GM10266 (cell line): ENCODE measurements around the gene TBC1D19.
"Not testable (repeated sequence)": the region's sequence is repeated elsewhere in the genome, so short reads cannot be mapped to it uniquely, and the experiment has no call there.

Experiments
- DNase-seq: peaks from one replicate; pipeline ENCODE4 v3.0.0; 2012; ENCODE audit errors: extremely low spot score
- TF ChIP-seq, protein P1 (sequence below): IDR thresholded peaks from 2 replicates; pipeline ENCODE4 v1.5.1; 2012; ENCODE audit warnings: mild to moderate bottlenecking, low read depth; ENCODE audit not compliant: control insufficient read depth, insufficient read depth; ENCODE audit errors: missing control alignments

The TBC1D19 gene, protein sequence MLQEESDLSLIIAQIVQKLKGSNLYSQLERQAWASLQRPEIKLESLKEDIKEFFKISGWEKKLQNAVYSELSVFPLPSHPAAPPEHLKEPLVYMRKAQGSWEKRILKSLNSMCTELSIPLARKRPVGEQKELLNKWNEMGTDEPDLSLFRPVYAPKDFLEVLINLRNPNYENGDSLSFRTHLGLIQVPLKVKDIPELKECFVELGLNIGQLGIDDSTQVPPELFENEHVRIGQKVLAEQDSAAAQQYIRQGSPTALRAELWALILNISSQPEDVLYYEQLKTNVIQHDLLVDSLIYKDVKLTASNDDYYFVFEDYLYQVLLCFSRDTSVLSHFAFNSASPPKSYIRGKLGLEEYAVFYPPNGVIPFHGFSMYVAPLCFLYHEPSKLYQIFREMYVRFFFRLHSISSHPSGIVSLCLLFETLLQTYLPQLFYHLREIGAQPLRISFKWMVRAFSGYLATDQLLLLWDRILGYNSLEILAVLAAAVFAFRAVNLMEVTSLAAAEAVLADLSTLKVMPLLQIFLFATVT

GRCh38 chr4:26583865-26584652 is at the start of gene TBC1D19:
Gene TBC1D19 (plus strand): TSS chr4:26584084. CDS start chr4:26584194, 110 bp downstream.
- DNase-seq: peak; percentile 82
- TF ChIP-seq, protein P1, sequence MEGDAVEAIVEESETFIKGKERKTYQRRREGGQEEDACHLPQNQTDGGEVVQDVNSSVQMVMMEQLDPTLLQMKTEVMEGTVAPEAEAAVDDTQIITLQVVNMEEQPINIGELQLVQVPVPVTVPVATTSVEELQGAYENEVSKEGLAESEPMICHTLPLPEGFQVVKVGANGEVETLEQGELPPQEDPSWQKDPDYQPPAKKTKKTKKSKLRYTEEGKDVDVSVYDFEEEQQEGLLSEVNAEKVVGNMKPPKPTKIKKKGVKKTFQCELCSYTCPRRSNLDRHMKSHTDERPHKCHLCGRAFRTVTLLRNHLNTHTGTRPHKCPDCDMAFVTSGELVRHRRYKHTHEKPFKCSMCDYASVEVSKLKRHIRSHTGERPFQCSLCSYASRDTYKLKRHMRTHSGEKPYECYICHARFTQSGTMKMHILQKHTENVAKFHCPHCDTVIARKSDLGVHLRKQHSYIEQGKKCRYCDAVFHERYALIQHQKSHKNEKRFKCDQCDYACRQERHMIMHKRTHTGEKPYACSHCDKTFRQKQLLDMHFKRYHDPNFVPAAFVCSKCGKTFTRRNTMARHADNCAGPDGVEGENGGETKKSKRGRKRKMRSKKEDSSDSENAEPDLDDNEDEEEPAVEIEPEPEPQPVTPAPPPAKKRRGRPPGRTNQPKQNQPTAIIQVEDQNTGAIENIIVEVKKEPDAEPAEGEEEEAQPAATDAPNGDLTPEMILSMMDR: no peak

DNA sequence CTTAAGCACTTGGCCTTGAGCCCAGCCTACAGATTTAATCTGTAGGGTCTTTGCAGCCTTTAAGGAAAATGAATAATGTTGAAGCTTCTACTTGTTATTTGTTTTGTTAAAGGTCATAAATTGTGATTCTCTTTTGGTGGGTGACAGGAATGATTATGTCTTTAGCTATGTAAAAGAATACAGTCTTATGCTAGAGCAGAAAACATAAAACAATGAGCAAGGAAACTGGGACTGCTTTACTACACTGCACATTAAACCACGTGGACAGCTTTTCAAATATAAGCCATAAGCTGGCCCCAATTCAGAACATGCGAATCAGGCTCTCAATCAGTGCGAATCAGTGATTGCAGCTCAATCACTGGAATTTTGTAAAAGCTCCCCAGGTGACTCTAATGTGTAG is 40.9 kb upstream of the TBC1D19 start:
- TF ChIP-seq, protein P1: no peak
- no peak for DNase-seq

DNA sequence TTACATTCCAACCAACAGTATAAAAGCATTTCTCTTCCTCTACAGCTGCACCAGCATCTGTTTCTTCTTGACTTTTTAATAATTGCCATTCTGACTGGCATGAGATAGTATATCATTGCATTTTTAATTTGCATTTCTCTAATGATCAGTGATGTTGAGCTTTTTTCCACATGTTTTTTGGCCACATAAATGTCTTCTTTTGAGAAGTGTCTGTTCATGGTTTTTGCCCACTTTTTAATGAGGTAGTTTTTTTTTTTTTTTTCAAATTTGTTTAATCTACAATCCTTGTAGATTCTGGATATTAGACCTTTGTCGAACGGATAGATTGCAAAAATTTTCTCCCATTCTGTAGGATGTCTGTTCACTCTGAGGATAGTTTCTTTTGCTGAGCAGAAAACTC is 39.5 kb upstream of the TBC1D19 start:
- TF ChIP-seq, protein P1: no peak
- DNase-seq: no peak

GRCh38 chr4:26548379-26548778 is 35.5 kb upstream of the TBC1D19 start:
- not testable (repeated sequence) for DNase-seq

DNA sequence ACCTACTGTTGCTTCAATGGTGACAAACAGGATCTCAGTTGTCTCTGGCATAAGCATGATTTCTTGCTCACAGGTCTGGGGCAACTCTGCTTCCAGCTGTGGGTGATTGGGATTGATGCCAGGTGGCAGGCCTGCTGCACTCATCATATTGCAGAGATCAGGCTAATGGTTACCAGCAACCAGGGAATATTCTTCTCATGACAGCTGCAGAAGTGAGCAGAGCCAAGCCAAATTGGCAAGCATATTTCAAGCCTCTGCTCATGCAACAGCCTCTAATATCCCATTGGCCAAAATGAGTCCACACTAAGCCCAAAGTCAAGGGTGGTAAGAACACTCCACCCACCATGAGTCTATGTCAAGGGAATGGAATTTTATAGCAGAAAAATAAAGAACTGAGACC is 26.7 kb upstream of the TBC1D19 start:
- TF ChIP-seq, protein P1: no peak
- no peak for DNase-seq

DNA sequence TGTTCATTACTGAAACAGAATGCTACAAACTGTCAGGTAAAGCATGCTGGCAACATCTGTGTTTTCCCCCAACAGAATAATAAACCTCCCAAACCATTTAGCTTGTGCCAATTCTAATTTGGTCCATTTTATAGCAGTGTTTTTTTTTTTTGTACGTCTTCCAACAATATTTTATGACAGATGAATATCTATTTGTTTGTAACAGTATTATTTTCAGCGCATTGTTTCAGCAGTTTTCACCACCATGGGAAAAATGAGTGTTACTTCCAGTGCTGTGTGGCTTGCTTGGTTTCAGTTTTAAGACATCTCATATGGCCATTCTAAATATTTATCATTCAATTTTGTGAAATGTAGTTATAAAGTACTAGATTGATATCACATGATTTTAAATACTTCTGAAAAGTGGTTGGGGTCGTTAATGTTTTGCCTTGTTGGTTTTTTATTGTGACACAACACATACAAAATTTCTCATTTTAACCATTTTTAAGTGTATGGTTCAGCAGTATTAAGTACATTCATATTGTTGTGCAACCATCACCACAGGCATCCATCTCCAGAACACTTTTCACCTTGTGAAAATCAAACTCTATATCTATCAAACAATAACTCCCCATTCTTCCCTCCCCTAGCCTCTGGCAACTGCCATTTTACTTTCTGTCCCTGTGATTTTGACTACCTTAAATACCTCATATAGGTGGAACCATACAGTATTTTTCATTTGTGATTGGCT is 25.6 kb upstream of the TBC1D19 start:
- TF ChIP-seq, protein P1: no peak

DNA sequence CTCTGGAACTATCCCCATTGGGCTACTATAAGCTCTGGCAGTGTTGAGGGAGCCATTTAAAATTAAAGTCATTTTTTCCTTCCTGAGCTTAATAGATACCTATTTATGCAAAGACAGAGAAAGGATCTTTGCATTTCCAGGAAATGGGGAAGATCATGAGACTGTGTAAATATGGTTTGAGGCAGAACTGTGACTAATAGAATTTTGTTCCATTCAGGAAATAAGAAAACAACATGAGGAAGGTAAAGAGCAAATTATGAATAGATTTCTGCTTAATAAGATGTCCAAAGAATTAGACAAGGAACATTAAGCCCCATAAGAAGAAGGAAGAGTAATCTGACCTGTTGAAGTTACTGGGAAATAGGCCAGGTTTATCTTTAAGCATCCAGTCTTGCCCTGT is 17.8 kb upstream of the TBC1D19 start:
- DNase-seq: no peak
- TF ChIP-seq, protein P1: no peak

More for the DNA sequence above, 25.6 kb upstream of the TBC1D19 start:
- no peak for DNase-seq
